DOHH2 (cell line): Measurements from ENCODE around the gene CCR6.

Experiments used
- CTCF ChIP-seq: fragments of 200-600 bp; sonication (generic); IDR thresholded peaks from one replicate; pipeline ENCODE4 v1.5.1; 2014; ENCODE audit warnings: antibody characterized with exemption, mild to moderate bottlenecking, low read depth, low read length; ENCODE audit not compliant: poor library complexity, severe bottlenecking
- EZH2phosphoT487 ChIP-seq: fragments of 200-600 bp; sonication (generic); IDR thresholded peaks from 2 replicates; pipeline ENCODE4 v1.6.1; 2017; ENCODE audit warnings: borderline replicate concordance, mild to moderate bottlenecking, antibody characterized with exemption, low read length, moderate library complexity, mixed read lengths

- TF ChIP-seq CTCF (no peak), EZH2phosphoT487 (no peak)
These were observed 30.0 kb downstream of the CCR6 start for GRCh38 chr6:167152862-167153261.
